GM23338 (cell line): ENCODE measurements around the gene TMA16. TPM values are rescaled to one million over a fixed set of nuclear protein-coding genes. Genes with fewer than 3 reads are reported as not detected.

Experiments
- ATAC-seq: fragments of 200-7000 bp; cut with Tn5 transposase; 3 replicates; pipeline ENCODE4 v1.9.1; 2020
- DNase-seq: peaks from one replicate; pipeline ENCODE4 v3.0.0-alpha.2; 2015; ENCODE audit warnings: low spot score
- H2AFZ ChIP-seq: fragments of 200-600 bp; sonication (generic); 2 replicates; pipeline ENCODE4 v1.8.0; 2016; ENCODE audit warnings: antibody characterized with exemption, mild to moderate bottlenecking, moderate library complexity
- H3F3A ChIP-seq: fragments of 200-600 bp; sonication (generic); replicated peaks from 2 replicates; pipeline ENCODE4 v1.8.0; 2017; ENCODE audit warnings: antibody characterized with exemption, mixed run types, low read depth
- H3K27ac ChIP-seq: fragments of 200-600 bp; sonication (generic); 2 replicates; pipeline ENCODE4 v1.6.1; 2016; ENCODE audit warnings: low read depth
- H3K27me3 ChIP-seq: fragments of 200-600 bp; sonication (generic); 2 replicates; pipeline ENCODE4 v1.8.0; 2016; ENCODE audit warnings: mild to moderate bottlenecking, mixed run types, moderate library complexity; ENCODE audit not compliant: insufficient read depth
- H3K36me3 ChIP-seq: fragments of 200-600 bp; sonication (generic); 2 replicates; pipeline ENCODE4 v1.8.0; 2016; ENCODE audit warnings: mild to moderate bottlenecking; ENCODE audit not compliant: insufficient read depth
- H3K4me1 ChIP-seq: fragments of 200-600 bp; sonication (generic); 2 replicates; pipeline ENCODE4 v1.8.0; 2016; ENCODE audit warnings: mild to moderate bottlenecking, moderate library complexity; ENCODE audit not compliant: insufficient read depth
- H3K4me2 ChIP-seq: fragments of 200-600 bp; sonication (generic); 2 replicates; pipeline ENCODE4 v1.7.1; 2017; ENCODE audit warnings: mixed run types
- H3K4me3 ChIP-seq: fragments of 200-600 bp; sonication (generic); 2 replicates; pipeline ENCODE4 v1.6.1; 2016; ENCODE audit warnings: mixed run types
- H3K79me2 ChIP-seq: fragments of 200-600 bp; sonication (generic); replicated peaks from 2 replicates; pipeline ENCODE4 v1.8.0; 2017; ENCODE audit warnings: mild to moderate bottlenecking; ENCODE audit not compliant: insufficient read depth
- H3K9me2 ChIP-seq: fragments of 200-600 bp; sonication (generic); 2 replicates; pipeline ENCODE4 v1.8.0; 2017; ENCODE audit not compliant: insufficient read depth
- H4K20me1 ChIP-seq: fragments of 200-600 bp; sonication (generic); replicated peaks from 2 replicates; pipeline ENCODE4 v1.8.0; 2017; ENCODE audit warnings: mild to moderate bottlenecking; ENCODE audit not compliant: insufficient read depth
- H3K27ac Mint-ChIP-seq: 2 replicates; pipeline ENCODE4 v1.8.0; 2020; ENCODE audit warnings: inconsistent platforms, mild to moderate bottlenecking, moderate library complexity, mixed read lengths
- H3K27me3 Mint-ChIP-seq: 3 replicates; pipeline ENCODE4 v1.8.0; 2022; ENCODE audit warnings: low read depth, mild to moderate bottlenecking, moderate library complexity, mixed read lengths, inconsistent platforms; ENCODE audit not compliant: insufficient read depth, poor library complexity
- H3K36me3 Mint-ChIP-seq: 3 replicates; pipeline ENCODE4 v1.8.0; 2021; ENCODE audit warnings: low read depth, mild to moderate bottlenecking, inconsistent platforms, moderate library complexity, mixed read lengths
- H3K4me1 Mint-ChIP-seq: 3 replicates; pipeline ENCODE4 v1.8.0; 2020; ENCODE audit warnings: mild to moderate bottlenecking, inconsistent platforms, mixed read lengths
- H3K4me3 Mint-ChIP-seq: 3 replicates; pipeline ENCODE4 v1.8.0; 2021; ENCODE audit warnings: moderate library complexity, mild to moderate bottlenecking, inconsistent platforms, mixed read lengths
- H3K9me3 Mint-ChIP-seq: 3 replicates; pipeline ENCODE4 v1.8.0; 2020; ENCODE audit warnings: moderate library complexity, mild to moderate bottlenecking, inconsistent platforms, mixed read lengths
- CREB1 ChIP-seq: fragments of 250-450 bp; sonication (Bioruptor Pico); IDR thresholded peaks from 2 replicates; pipeline ENCODE4 v1.5.0; 2020; ENCODE audit warnings: low read depth, mild to moderate bottlenecking, moderate library complexity
- CTCF ChIP-seq, 2 experiments: fragments of 200-600 bp in 1 of 2; sonication (generic) in 1 of 2; conservative IDR thresholded peaks; 2 replicates each; pipeline versions ENCODE4 v1.5.1 to v1.6.1; 2016 to 2017; ENCODE audit warnings: antibody characterized with exemption in 2 of 2, low read depth in 2 of 2, mild to moderate bottlenecking in 2 of 2, moderate library complexity in 1 of 2
- ETS1 ChIP-seq: IDR thresholded peaks from 2 replicates; pipeline ENCODE4 v1.6.1; 2016; ENCODE audit warnings: antibody characterized with exemption
- EZH2 ChIP-seq: fragments of 200-600 bp; sonication (generic); IDR thresholded peaks from one replicate; pipeline ENCODE4 v1.8.0; 2017; ENCODE audit warnings: antibody characterized with exemption, mild to moderate bottlenecking, low read depth; ENCODE audit not compliant: unreplicated experiment
- EZH2phosphoT487 ChIP-seq: fragments of 200-600 bp; sonication (generic); IDR thresholded peaks from one replicate; pipeline ENCODE4 v1.8.1; 2018; ENCODE audit warnings: antibody characterized with exemption; ENCODE audit not compliant: unreplicated experiment
- JUNB ChIP-seq: IDR thresholded peaks from one replicate; pipeline ENCODE4 v1.6.1; 2016; ENCODE audit warnings: antibody characterized with exemption; ENCODE audit not compliant: unreplicated experiment
- NANOG ChIP-seq: IDR thresholded peaks from 2 replicates; pipeline ENCODE4 v1.6.1; 2016; ENCODE audit warnings: antibody characterized with exemption, borderline replicate concordance
- POLR2AphosphoS5 ChIP-seq: IDR thresholded peaks from 2 replicates; pipeline ENCODE4 v1.6.1; 2016; ENCODE audit warnings: antibody characterized with exemption, low read depth
- REST ChIP-seq: IDR thresholded peaks from one replicate; pipeline ENCODE4 v1.6.1; 2018; ENCODE audit warnings: antibody characterized with exemption; ENCODE audit not compliant: unreplicated experiment
- STAT1 ChIP-seq: IDR thresholded peaks from one replicate; pipeline ENCODE4 v1.6.1; 2016; ENCODE audit warnings: antibody characterized with exemption; ENCODE audit not compliant: unreplicated experiment
- ZNF114 ChIP-seq: fragments of 250-450 bp; sonication (Bioruptor Pico); IDR thresholded peaks from 2 replicates; pipeline ENCODE4 v1.5.0; 2020; ENCODE audit warnings: mild to moderate bottlenecking, moderate library complexity
- ZNF331 ChIP-seq: fragments of 250-450 bp; sonication (Bioruptor Pico); IDR thresholded peaks from 2 replicates; pipeline ENCODE4 v1.5.0; 2020; ENCODE audit warnings: low read depth, mild to moderate bottlenecking, moderate library complexity
- ZNF462 ChIP-seq: fragments of 250-450 bp; sonication (Bioruptor Pico); IDR thresholded peaks from 2 replicates; pipeline ENCODE4 v1.5.0; 2020; ENCODE audit warnings: mild to moderate bottlenecking, moderate library complexity
- polyA plus RNA-seq: library from polyadenylated mRNA; unstranded; fragments of >200 nt; fragmentation: Nextera tagmentation; extraction: Ambion mirVana; gene quantifications from 2 replicates; pipeline ENCODE4 v1.2.1, GENCODE V29; 2016
- total RNA-seq: library from RNA; depleted of rRNA; stranded (reverse); fragments of >200 nt; shearing (Covaris generic); gene quantifications from 2 replicates; pipeline ENCODE4 v1.2.3, GENCODE V29; 2014

TMA16 gene
- total and polyA plus RNA-seq, 2 experiments from 2014 or later: 46.4 to 96.1 TPM

- Mint-ChIP-seq H3K4me1 (peaks cover 26% of the 10 kb centered on the region), H3K4me3 (no peak overlapping the region), H3K36me3 (peaks cover 22% of the 10 kb centered on the region), H3K9me3 (no peaks in the 10 kb centered on the region), H3K27ac (no peak overlapping the region), H3K27me3 (no peaks in the 10 kb centered on the region)
- H3K36me3 ChIP-seq: no peaks in the 10 kb centered on the region
- peaks cover 3% of the 10 kb centered on the region; the same call in 1 of the 2 replicates for H4K20me1 ChIP-seq
- H3F3A ChIP-seq: no peaks in the 10 kb centered on the region
- ATAC-seq (no peak), DNase-seq (no peak)
- H2AFZ ChIP-seq: no peak overlapping the region
- TF ChIP-seq ZNF114: no peak
- no peak for TF ChIP-seq JUNB
- no peak for TF ChIP-seq EZH2
- no peak for TF ChIP-seq CREB1 (CRISPR knock-in tag)
- no peak for TF ChIP-seq ETS1
- no peak for TF ChIP-seq CTCF (conservative IDR thresholded peaks at IDR 0.05; ENCODE audit: low read depth in 2 of 2)
- TF ChIP-seq STAT1: no peak
- no peak for TF ChIP-seq EZH2phosphoT487
- no peak for TF ChIP-seq REST
- no peak for TF ChIP-seq ZNF462
- TF ChIP-seq ZNF331 (CRISPR knock-in tag): no peak
- no peak for TF ChIP-seq NANOG
- no peak for TF ChIP-seq POLR2AphosphoS5
- no peaks in the 10 kb centered on the region for H3K9me2 ChIP-seq
- no peaks in the 10 kb centered on the region for H3K27me3 ChIP-seq
- no peak overlapping the region for H3K27ac ChIP-seq
- peaks cover 100% of the 10 kb centered on the region for H3K79me2 ChIP-seq
- no peak overlapping the region for H3K4me2 ChIP-seq
- H3K4me3 ChIP-seq: no peak overlapping the region
- H3K4me1 ChIP-seq: peaks cover 20% of the 10 kb centered on the region; the same call in 1 of the 2 replicates
These were observed 6.1 kb downstream of the TMA16 start for GRCh38 chr4:163500586-163500985.
